HepG2 (cell line): ENCODE measurements around the gene LASP1. TPM values are rescaled to one million over a fixed set of nuclear protein-coding genes. Genes with fewer than 3 reads are reported as not detected.

Experiments used
- ATAC-seq: fragments of 200-7000 bp; cut with Tn5 transposase; 3 replicates; pipeline ENCODE4 v1.9.1; 2020; ENCODE audit warnings: mild to moderate bottlenecking, moderate library complexity
- BruUV-seq: library from RNA; stranded (reverse); fragments of 400-500 nt; replicated peaks from 2 replicates; lab custom pipeline; 2021; lab: Mats Ljungman, UMichigan
- CTCF ChIA-PET: fragments of 300-600 bp; formaldehyde crosslinking; extraction: SDS; loops from one replicate; lab custom pipeline; 2021; ENCODE audit warnings: low total read pairs, inconsistent platforms, low intra/inter-chr PET ratio; lab: Yijun Ruan, JAX
- POLR2A ChIA-PET: fragments of 350-600 bp; sonication (Branson Sonifier 250); formaldehyde crosslinking; loops from one replicate; lab custom pipeline; 2020; ENCODE audit warnings: antibody characterized with exemption, inconsistent platforms; lab: Yijun Ruan, JAX
- DNase-seq: peaks from one replicate; pipeline ENCODE4 v3.0.0-alpha.2; 2015; ENCODE audit warnings: low spot score
- FAIRE-seq: peaks from 3 replicates; lab custom pipeline; 2011; peaks lifted over from hg19 to GRCh38; lab: Jason Lieb, UNC
- H2AFZ ChIP-seq: one replicate; pipeline ENCODE4 v1.6.1; 2011; ENCODE audit warnings: low read length, inconsistent platforms
- H3K27ac ChIP-seq: fragments of 300-600 bp; 3 replicates; pipeline ENCODE4 v1.8.0; 2011; ENCODE audit warnings: mixed run types, mild to moderate bottlenecking, mixed read lengths, low read length, inconsistent platforms; ENCODE audit not compliant: insufficient read depth; ENCODE audit errors: extremely low read length
- H3K27me3 ChIP-seq, 2 experiments: fragments of 200-600 bp in 1 of 2; 2 replicates in 1 of 2; 3 replicates in 1 of 2; pipeline versions ENCODE4 v1.6.0 to v1.8.0; 2011; ENCODE audit warnings: low read length in 2 of 2, mild to moderate bottlenecking in 2 of 2, moderate library complexity in 2 of 2, inconsistent platforms in 1 of 2; ENCODE audit not compliant: insufficient read depth in 2 of 2, control insufficient read depth in 1 of 2
- H3K36me3 ChIP-seq, 2 experiments: fragments of 200-600 bp in 1 of 2; replicated peaks in 1 of 2; 2 replicates in 1 of 2; 3 replicates in 1 of 2; pipeline versions ENCODE4 v1.5.1 to v1.8.0; 2011; ENCODE audit warnings: low read length in 2 of 2, inconsistent platforms in 1 of 2; ENCODE audit not compliant: insufficient read depth in 2 of 2, control insufficient read depth in 1 of 2
- H3K4me1 ChIP-seq: 2 replicates; pipeline ENCODE4 v1.5.1; 2012; ENCODE audit warnings: low read length, inconsistent platforms; ENCODE audit not compliant: insufficient read depth
- H3K4me2 ChIP-seq: 2 replicates; pipeline ENCODE4 v1.6.0; 2011; ENCODE audit warnings: low read depth, low read length, inconsistent platforms
- H3K4me3 ChIP-seq, 3 experiments: fragments of 200-600 bp in 1 of 3; sonication (generic), shearing (Covaris generic) in 1 of 3; replicated peaks in 1 of 3; 2 replicates each; pipeline ENCODE4 v1.5.1; 2011 to 2016; ENCODE audit warnings: low read length in 3 of 3, inconsistent platforms in 2 of 3, low read depth in 2 of 3, mild to moderate bottlenecking in 2 of 3, control low read depth in 1 of 3, mixed read lengths in 1 of 3; ENCODE audit not compliant: insufficient read depth in 1 of 3
- H3K79me2 ChIP-seq: one replicate; pipeline ENCODE4 v1.6.1; 2011; ENCODE audit warnings: low read length, inconsistent platforms; ENCODE audit not compliant: insufficient read depth
- H3K9ac ChIP-seq: 2 replicates; pipeline ENCODE4 v1.6.0; 2011; ENCODE audit warnings: mild to moderate bottlenecking, low read depth, low read length, inconsistent platforms; ENCODE audit not compliant: insufficient read depth
- H3K9me3 ChIP-seq: 2 replicates; pipeline ENCODE4 v1.5.1; 2012; ENCODE audit warnings: mild to moderate bottlenecking, low read length
- H4K20me1 ChIP-seq: 2 replicates; pipeline ENCODE4 v1.6.0; 2011; ENCODE audit warnings: inconsistent platforms, mild to moderate bottlenecking, low read length, moderate library complexity; ENCODE audit not compliant: insufficient read depth
- SCMH1 ChIP-seq: sonication (generic); formaldehyde crosslinking; IDR thresholded peaks from 2 replicates; pipeline ENCODE4 v1.9.0; 2021; ENCODE audit warnings: missing genetic modification reagents, mild to moderate bottlenecking, borderline replicate concordance
- SIN3B ChIP-seq: fragments of 150-350 bp; IDR thresholded peaks from 2 replicates; pipeline ENCODE4 v1.6.1; 2014; ENCODE audit warnings: low read length
- SP2 ChIP-seq: sonication (generic); formaldehyde crosslinking; IDR thresholded peaks from 2 replicates; pipeline ENCODE4 v1.5.1; 2020; ENCODE audit warnings: mild to moderate bottlenecking, missing genetic modification reagents
- ZNF652 ChIP-seq: IDR thresholded peaks from 2 replicates; pipeline ENCODE4 v1.6.1; 2016; ENCODE audit warnings: low read depth, borderline replicate concordance
- ZNF747 ChIP-seq: sonication (generic); formaldehyde crosslinking; IDR thresholded peaks from 2 replicates; pipeline ENCODE4 v1.8.1; 2023; ENCODE audit warnings: missing genetic modification reagents, mild to moderate bottlenecking, borderline replicate concordance
- WGBS: methylation state at CpG from one replicate; pipeline ENCODE4 v1.1.6; 2017; ENCODE audit warnings: low lambda C conversion rate; 5-methylcytosine and 5-hydroxymethylcytosine counted together
- in situ Hi-C: cut with HindIII; loops from 2 replicates; pipeline ENCODE4 v1.10.0; 2017; ENCODE audit warnings: low pct_unique_long_range_greater_than_20kb; ENCODE audit not compliant: extremely low pct_ligation_motif_present
- intact Hi-C: fragments of 100-400 bp; cut with micrococcal nuclease; formaldehyde crosslinking; loops from one replicate; pipeline ENCODE4 v1.10.0; 2022; ENCODE audit not compliant: unreplicated experiment
- polyA plus RNA-seq, 8 experiments: library from polyadenylated mRNA; depleted of rRNA in 3 of 8; stranded (reverse) in 7 of 8; unstranded in 1 of 8; fragments of >200 nt; fragmentation: Illumina TruSeq in 4 of 8; extraction: Trizol in 4 of 8; gene quantifications; 2 replicates each; pipeline versions ENCODE4 v1.2.1 to v1.2.3, GENCODE V29; 2011 to 2016; ENCODE audit warnings: low read depth in 4 of 8, missing spikeins in 1 of 8, mixed read lengths in 1 of 8; ENCODE audit not compliant: insufficient read depth in 1 of 8
- total RNA-seq, 5 experiments: library from RNA; depleted of rRNA; stranded (reverse); fragments of >200 nt; fragmentation: Illumina TruSeq; extraction: Trizol; gene quantifications; 2 replicates each; pipeline ENCODE4 v1.2.3, GENCODE V29; 2016; ENCODE audit warnings: low read depth in 1 of 5
- TF ChIP-seq, protein P1 (sequence below): sonication (generic); formaldehyde crosslinking; conservative IDR thresholded peaks from 2 replicates; pipeline ENCODE4 v1.8.1; 2023; ENCODE audit warnings: missing genetic modification reagents
- TF ChIP-seq, protein P2 (sequence below): sonication (generic); formaldehyde crosslinking; conservative IDR thresholded peaks from 2 replicates; pipeline ENCODE4 v1.4.0; 2020; ENCODE audit warnings: mild to moderate bottlenecking, missing genetic modification reagents, moderate library complexity
- TF ChIP-seq, protein P3 (sequence below): sonication (generic); formaldehyde crosslinking; IDR thresholded peaks from 2 replicates; pipeline ENCODE4 v1.4.0; 2020; ENCODE audit warnings: mild to moderate bottlenecking, missing genetic modification reagents, borderline replicate concordance

Gene LASP1
- total and polyA plus RNA-seq, 2 of the 13 experiments (the other 11 are each of a cell fraction or from before 2014, with no cell fraction given), result 70.1 to 97.0 TPM

DNA sequence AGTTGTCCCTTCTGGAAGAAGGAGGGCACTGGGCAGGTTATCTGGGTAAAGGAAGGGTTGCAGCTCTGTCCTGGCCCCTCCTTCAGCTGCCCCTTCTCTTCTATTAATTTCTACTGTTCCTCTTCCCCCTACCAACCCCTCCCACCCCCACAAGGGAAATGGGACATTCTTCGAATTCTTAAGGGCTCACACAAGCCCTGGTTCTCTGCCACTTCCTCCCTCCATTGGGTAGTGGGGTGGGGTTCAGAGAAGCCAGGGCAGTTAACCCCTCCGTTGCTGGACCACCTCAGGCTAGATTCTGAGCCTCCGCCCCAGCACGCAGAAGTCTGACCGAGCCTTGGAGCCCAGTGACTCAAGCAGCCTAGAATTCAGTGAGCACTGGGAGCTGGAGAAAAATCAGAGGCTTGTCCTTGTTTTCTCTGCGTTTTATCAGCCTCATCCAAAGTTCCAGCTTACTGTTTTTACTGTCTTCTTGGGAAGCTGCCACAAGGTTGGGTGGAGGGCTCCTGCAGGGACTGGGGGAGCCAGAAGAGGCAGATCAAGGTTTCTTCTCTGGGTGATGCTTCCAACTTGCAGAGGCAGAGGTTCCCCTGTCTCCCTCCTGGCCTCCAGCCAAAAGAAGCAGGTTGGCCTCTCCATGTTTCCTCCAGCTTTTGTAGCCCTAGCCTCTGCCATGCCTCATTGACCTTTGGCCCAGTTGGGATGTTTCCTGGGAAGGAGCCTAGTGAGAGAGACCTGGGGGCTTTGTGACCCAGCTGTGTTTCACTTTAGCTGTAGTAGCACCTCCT lies 10.2 kb downstream of the LASP1 start:
- no peaks in the 10 kb centered on the region for H3K27me3 ChIP-seq
- peaks cover 74% of the 10 kb centered on the region for H3K4me1 ChIP-seq
- peaks cover 67% of the 10 kb centered on the region for H3K79me2 ChIP-seq
- DNase-seq, result no peak
- H4K20me1 ChIP-seq, result peaks cover 58% of the 10 kb centered on the region
- no peak for TF ChIP-seq SCMH1 (CRISPR knock-in tag)
- no peak for TF ChIP-seq ZNF747 (CRISPR knock-in tag)
- TF ChIP-seq SP2 (CRISPR knock-in tag), result no peak
- peak; percentile 90 for TF ChIP-seq ZNF652 (CRISPR knock-in tag)
- TF ChIP-seq, protein P1, sequence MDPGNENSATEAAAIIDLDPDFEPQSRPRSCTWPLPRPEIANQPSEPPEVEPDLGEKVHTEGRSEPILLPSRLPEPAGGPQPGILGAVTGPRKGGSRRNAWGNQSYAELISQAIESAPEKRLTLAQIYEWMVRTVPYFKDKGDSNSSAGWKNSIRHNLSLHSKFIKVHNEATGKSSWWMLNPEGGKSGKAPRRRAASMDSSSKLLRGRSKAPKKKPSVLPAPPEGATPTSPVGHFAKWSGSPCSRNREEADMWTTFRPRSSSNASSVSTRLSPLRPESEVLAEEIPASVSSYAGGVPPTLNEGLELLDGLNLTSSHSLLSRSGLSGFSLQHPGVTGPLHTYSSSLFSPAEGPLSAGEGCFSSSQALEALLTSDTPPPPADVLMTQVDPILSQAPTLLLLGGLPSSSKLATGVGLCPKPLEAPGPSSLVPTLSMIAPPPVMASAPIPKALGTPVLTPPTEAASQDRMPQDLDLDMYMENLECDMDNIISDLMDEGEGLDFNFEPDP, result no peak
- TF ChIP-seq, protein P2, sequence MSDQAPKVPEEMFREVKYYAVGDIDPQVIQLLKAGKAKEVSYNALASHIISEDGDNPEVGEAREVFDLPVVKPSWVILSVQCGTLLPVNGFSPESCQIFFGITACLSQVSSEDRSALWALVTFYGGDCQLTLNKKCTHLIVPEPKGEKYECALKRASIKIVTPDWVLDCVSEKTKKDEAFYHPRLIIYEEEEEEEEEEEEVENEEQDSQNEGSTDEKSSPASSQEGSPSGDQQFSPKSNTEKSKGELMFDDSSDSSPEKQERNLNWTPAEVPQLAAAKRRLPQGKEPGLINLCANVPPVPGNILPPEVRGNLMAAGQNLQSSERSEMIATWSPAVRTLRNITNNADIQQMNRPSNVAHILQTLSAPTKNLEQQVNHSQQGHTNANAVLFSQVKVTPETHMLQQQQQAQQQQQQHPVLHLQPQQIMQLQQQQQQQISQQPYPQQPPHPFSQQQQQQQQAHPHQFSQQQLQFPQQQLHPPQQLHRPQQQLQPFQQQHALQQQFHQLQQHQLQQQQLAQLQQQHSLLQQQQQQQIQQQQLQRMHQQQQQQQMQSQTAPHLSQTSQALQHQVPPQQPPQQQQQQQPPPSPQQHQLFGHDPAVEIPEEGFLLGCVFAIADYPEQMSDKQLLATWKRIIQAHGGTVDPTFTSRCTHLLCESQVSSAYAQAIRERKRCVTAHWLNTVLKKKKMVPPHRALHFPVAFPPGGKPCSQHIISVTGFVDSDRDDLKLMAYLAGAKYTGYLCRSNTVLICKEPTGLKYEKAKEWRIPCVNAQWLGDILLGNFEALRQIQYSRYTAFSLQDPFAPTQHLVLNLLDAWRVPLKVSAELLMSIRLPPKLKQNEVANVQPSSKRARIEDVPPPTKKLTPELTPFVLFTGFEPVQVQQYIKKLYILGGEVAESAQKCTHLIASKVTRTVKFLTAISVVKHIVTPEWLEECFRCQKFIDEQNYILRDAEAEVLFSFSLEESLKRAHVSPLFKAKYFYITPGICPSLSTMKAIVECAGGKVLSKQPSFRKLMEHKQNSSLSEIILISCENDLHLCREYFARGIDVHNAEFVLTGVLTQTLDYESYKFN (CRISPR knock-in tag), result no peak
- TF ChIP-seq SIN3B, result no peak
- TF ChIP-seq, protein P3, sequence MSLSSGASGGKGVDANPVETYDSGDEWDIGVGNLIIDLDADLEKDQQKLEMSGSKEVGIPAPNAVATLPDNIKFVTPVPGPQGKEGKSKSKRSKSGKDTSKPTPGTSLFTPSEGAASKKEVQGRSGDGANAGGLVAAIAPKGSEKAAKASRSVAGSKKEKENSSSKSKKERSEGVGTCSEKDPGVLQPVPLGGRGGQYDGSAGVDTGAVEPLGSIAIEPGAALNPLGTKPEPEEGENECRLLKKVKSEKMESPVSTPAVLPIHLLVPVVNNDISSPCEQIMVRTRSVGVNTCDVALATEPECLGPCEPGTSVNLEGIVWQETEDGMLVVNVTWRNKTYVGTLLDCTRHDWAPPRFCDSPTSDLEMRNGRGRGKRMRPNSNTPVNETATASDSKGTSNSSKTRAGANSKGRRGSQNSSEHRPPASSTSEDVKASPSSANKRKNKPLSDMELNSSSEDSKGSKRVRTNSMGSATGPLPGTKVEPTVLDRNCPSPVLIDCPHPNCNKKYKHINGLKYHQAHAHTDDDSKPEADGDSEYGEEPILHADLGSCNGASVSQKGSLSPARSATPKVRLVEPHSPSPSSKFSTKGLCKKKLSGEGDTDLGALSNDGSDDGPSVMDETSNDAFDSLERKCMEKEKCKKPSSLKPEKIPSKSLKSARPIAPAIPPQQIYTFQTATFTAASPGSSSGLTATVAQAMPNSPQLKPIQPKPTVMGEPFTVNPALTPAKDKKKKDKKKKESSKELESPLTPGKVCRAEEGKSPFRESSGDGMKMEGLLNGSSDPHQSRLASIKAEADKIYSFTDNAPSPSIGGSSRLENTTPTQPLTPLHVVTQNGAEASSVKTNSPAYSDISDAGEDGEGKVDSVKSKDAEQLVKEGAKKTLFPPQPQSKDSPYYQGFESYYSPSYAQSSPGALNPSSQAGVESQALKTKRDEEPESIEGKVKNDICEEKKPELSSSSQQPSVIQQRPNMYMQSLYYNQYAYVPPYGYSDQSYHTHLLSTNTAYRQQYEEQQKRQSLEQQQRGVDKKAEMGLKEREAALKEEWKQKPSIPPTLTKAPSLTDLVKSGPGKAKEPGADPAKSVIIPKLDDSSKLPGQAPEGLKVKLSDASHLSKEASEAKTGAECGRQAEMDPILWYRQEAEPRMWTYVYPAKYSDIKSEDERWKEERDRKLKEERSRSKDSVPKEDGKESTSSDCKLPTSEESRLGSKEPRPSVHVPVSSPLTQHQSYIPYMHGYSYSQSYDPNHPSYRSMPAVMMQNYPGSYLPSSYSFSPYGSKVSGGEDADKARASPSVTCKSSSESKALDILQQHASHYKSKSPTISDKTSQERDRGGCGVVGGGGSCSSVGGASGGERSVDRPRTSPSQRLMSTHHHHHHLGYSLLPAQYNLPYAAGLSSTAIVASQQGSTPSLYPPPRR, result no peak
- H3K9ac ChIP-seq, result no peak overlapping the region
- in situ Hi-C loops (no loop called here), intact Hi-C loops (no loop called here)
- H2AFZ ChIP-seq, result no peak overlapping the region
- no TSS peak for BruUV-seq
- FAIRE-seq, result no peak
- CTCF ChIA-PET, result no interaction called here
- H3K9me3 ChIP-seq, result no peaks in the 10 kb centered on the region
- 78% methylated on average over 6 of the region's 6 CpGs for WGBS
- H3K4me3 ChIP-seq, result no peak overlapping the region
- ATAC-seq, result no peak
- no peak overlapping the region for H3K27ac ChIP-seq
- POLR2A ChIA-PET, result interaction anchor here (3.8 kb wide), 1 partner anchor 10 kb away, joined by 24 read pairs; the partner anchor contains the start of gene LASP1
- no peak overlapping the region for H3K4me2 ChIP-seq
- peaks cover 50 to 74% of the 10 kb centered on the region in 2 experiments for H3K36me3 ChIP-seq
